Stomach (tissue), 9 donors: ENCODE measurements around the gene DRAXIN. TPM values are rescaled to one million over a fixed set of nuclear protein-coding genes. Genes with fewer than 3 reads are reported as not detected.
A peak's percentile ranks its signal among the peaks of the same experiment; 100 is the strongest.

Source experiments
- DNase-seq, 2 donors: peaks; one replicate each; pipeline versions ENCODE4 v3.0.0 to v3.0.0-alpha.2; 2013 to 2019
- H3K27ac ChIP-seq, 5 donors: fragments of 200-600 bp in 4 of 5; sonication (generic) in 4 of 5; one replicate each; pipeline ENCODE4 v1.5.1; 2013 to 2019; ENCODE audit warnings: mild to moderate bottlenecking in 1 of 5, moderate library complexity in 1 of 5
- H3K27me3 ChIP-seq, 3 donors: fragments of 200-600 bp; sonication (generic); one replicate each; pipeline ENCODE4 v1.5.1; 2017 to 2019; ENCODE audit warnings: mixed run types in 1 of 3
- H3K36me3 ChIP-seq, 4 donors: fragments of 200-600 bp; sonication (generic); 1 replicate in 3 of 4; 2 replicates in 1 of 4; pipeline ENCODE4 v1.5.1; 2016 to 2019
- H3K4me1 ChIP-seq, 4 donors: fragments of 200-600 bp; sonication (generic); one replicate each; pipeline ENCODE4 v1.5.1; 2016 to 2019
- H3K4me3 ChIP-seq, 4 donors: fragments of 200-600 bp; sonication (generic) in 3 of 4; one replicate each; pipeline ENCODE4 v1.5.1; 2016 to 2019; ENCODE audit warnings: mild to moderate bottlenecking in 1 of 4
- H3K9me3 ChIP-seq, 4 donors: fragments of 200-600 bp; sonication (generic); one replicate each; pipeline ENCODE4 v1.5.1; 2016 to 2019
- CTCF ChIP-seq, 7 experiments: fragments of 450-650 bp in 4 of 7; fragments of 200-600 bp in 3 of 7; sonication (generic) in 3 of 7; IDR thresholded peaks; one replicate each; pipeline ENCODE4 v1.5.1; 2016 to 2019; ENCODE audit warnings: antibody characterized with exemption in 7 of 7, control low read depth in 2 of 7, mild to moderate bottlenecking in 1 of 7
- EP300 ChIP-seq: sonication (generic); formaldehyde crosslinking; IDR thresholded peaks from one replicate; pipeline ENCODE4 v1.6.1; 2017; ENCODE audit warnings: antibody characterized with exemption
- POLR2A ChIP-seq, 4 donors: fragments of 450-650 bp; IDR thresholded peaks; one replicate each; pipeline ENCODE4 v1.6.1; 2016; ENCODE audit warnings: antibody characterized with exemption in 4 of 4, control low read depth in 2 of 4, mild to moderate bottlenecking in 1 of 4, moderate library complexity in 1 of 4
- POLR2AphosphoS5 ChIP-seq, 3 donors: sonication (generic); formaldehyde crosslinking; IDR thresholded peaks; one replicate each; pipeline ENCODE4 v1.6.1; 2016; ENCODE audit warnings: antibody characterized with exemption in 3 of 3
- WGBS, 5 donors: extraction: QIAGEN DNeasy Blood & Tissue Kit in 3 of 5; methylation state at CpG; one replicate each; pipeline versions ENCODE4 v1.1.5 to v1.1.7; 2013 to 2018; 5-methylcytosine and 5-hydroxymethylcytosine counted together
- intact Hi-C: fragments of 100-400 bp; cut with DNase I; formaldehyde crosslinking; loops from one replicate; pipeline ENCODE4 v1.15.1; 2023; ENCODE audit warnings: low total_unique reads
- polyA plus RNA-seq, 3 donors: library from polyadenylated mRNA; stranded (reverse); fragments of 200-250 nt; gene quantifications; one replicate each; pipeline ENCODE4 v1.2.3, GENCODE V29; 2013
- total RNA-seq, 5 donors: library from RNA; depleted of rRNA; stranded (reverse); fragments of >200 nt; gene quantifications; one replicate each; pipeline versions ENCODE4 v1.1.0 to v1.2.3, GENCODE V29; 2014 to 2016
- donor health status: healthy with polysubstance abuse.
- donor health status: Bipolar disorder and iron deficiency.
- donor health status: healthy.

The DRAXIN gene
- total and polyA plus RNA-seq, 8 donors = 0.03 to 0.18 (median 0.06) TPM; not detected in 5

GRCh38 chr1:11722538-11722937 is 31.0 kb downstream of the DRAXIN start:
- Histone ChIP-seq H3K36me3 (no peaks in the 10 kb centered on the region), H3K27ac (no peak overlapping the region), H3K27me3 (no peaks in the 10 kb centered on the region), H3K9me3 (no peaks in the 10 kb centered on the region), H3K4me3 (no peak overlapping the region), H3K4me1 (peaks cover 0 to 48% (median 20%) of the 10 kb centered on the region in 4 donors)
- 19 to 45% (median 27%) methylated on average over 2 of the region's 2 CpGs for WGBS, 5 donors
- TF ChIP-seq EP300 (no peak), POLR2AphosphoS5 (IDR thresholded peaks at IDR 0.05) (peak in 1 of 3 donors; percentile 33)
- peak in 1 of 2 donors; percentile 61 for DNase-seq
- intact Hi-C loops = loop anchor here (5.0 kb wide), 1 partner anchor 75 kb away; no protein-coding TSS in a partner anchor

GRCh38 chr1:11725616-11726015 is 34.1 kb downstream of the DRAXIN start:
- no peak for DNase-seq
- Histone ChIP-seq H3K4me1 (peaks cover 17 to 51% (median 22%) of the 10 kb centered on the region in 4 donors), H3K9me3 (no peaks in the 10 kb centered on the region), H3K36me3 (no peaks in the 10 kb centered on the region), H3K4me3 (no peak overlapping the region), H3K27me3 (no peaks in the 10 kb centered on the region), H3K27ac (peak overlapping the region in 1 of 5 donors; percentile 27)
- TF ChIP-seq POLR2A (IDR thresholded peaks at IDR 0.05) (no peak), POLR2AphosphoS5 (IDR thresholded peaks at IDR 0.05) (no peak), EP300 (no peak), CTCF (IDR thresholded peaks at IDR 0.05) (no peak)
- intact Hi-C loops = no loop called here
- 57 to 71% (median 68%) methylated on average over 5 of the region's 5 CpGs for WGBS, 5 donors

- Histone ChIP-seq H3K27ac (no peak overlapping the region), H3K36me3 (no peaks in the 10 kb centered on the region), H3K4me3 (no peak overlapping the region), H3K9me3 (no peaks in the 10 kb centered on the region), H3K4me1 (peaks cover 30 to 51% (median 33%) of the 10 kb centered on the region in 4 donors), H3K27me3 (no peaks in the 10 kb centered on the region)
- 88 to 94% (median 91%) methylated on average over 4 of the region's 4 CpGs for WGBS, 5 donors
- TF ChIP-seq POLR2AphosphoS5 (IDR thresholded peaks at IDR 0.05) = no peak
- TF ChIP-seq POLR2A (IDR thresholded peaks at IDR 0.05) = no peak
- no peak for TF ChIP-seq EP300
- no peak for TF ChIP-seq CTCF (IDR thresholded peaks at IDR 0.05)
- no peak for DNase-seq
- intact Hi-C loops = no loop called here
These were observed 35.6 kb downstream of the DRAXIN start for GRCh38 chr1:11727119-11727518.

GRCh38 chr1:11728126-11728806 is 36.8 kb downstream of the DRAXIN start:
- H3K36me3 ChIP-seq = no peaks in the 10 kb centered on the region
- intact Hi-C loops = no loop called here
- TF ChIP-seq POLR2AphosphoS5 (IDR thresholded peaks at IDR 0.05) (no peak), CTCF (IDR thresholded peaks at IDR 0.05) (no peak), EP300 (no peak), POLR2A (IDR thresholded peaks at IDR 0.05) (no peak)
- no peak overlapping the region for H3K27ac ChIP-seq
- DNase-seq = no peak
- no peaks in the 10 kb centered on the region for H3K9me3 ChIP-seq
- WGBS, 5 donors = 95 to 100% (median 97%) methylated on average over 1 to 4 of the region's 4 CpGs
- H3K4me1 ChIP-seq = peaks cover 41 to 54% (median 41%) of the 10 kb centered on the region in 4 donors
- no peak overlapping the region for H3K4me3 ChIP-seq
- H3K27me3 ChIP-seq = no peaks in the 10 kb centered on the region

GRCh38 chr1:11729155-11729497 is 37.6 kb downstream of the DRAXIN start:
- peak overlapping the region in 1 of 4 donors; percentile 9 for H3K4me3 ChIP-seq
- intact Hi-C loops = no loop called here
- H3K27ac ChIP-seq = peak overlapping the region in 4 of 5 donors; percentile 17 to 85 (median 50)
- TF ChIP-seq EP300 (no peak), CTCF (IDR thresholded peaks at IDR 0.05) (no peak), POLR2A (IDR thresholded peaks at IDR 0.05) (no peak), POLR2AphosphoS5 (IDR thresholded peaks at IDR 0.05) (no peak)
- no peak for DNase-seq
- peaks cover 41 to 54% (median 42%) of the 10 kb centered on the region in 4 donors for H3K4me1 ChIP-seq
- no peaks in the 10 kb centered on the region for H3K9me3 ChIP-seq
- H3K36me3 ChIP-seq = no peaks in the 10 kb centered on the region
- WGBS, 5 donors = 71 to 93% (median 86%) methylated on average over 7 to 11 of the region's 11 CpGs
- H3K27me3 ChIP-seq = no peaks in the 10 kb centered on the region
